IMR-90 (cell line): ENCODE data around the gene FCHSD2. TPM values are rescaled to one million over a fixed set of nuclear protein-coding genes. Genes with fewer than 3 reads are reported as not detected.

Source experiments
- ATAC-seq: fragments of 200-7000 bp; cut with Tn5 transposase; 2 replicates; pipeline ENCODE4 v1.9.1; 2020; ENCODE audit warnings: low read depth, mild to moderate bottlenecking, moderate library complexity
- BruUV-seq: library from RNA; stranded (reverse); fragments of 400-500 nt; replicated peaks from 2 replicates; lab custom pipeline; 2021; lab: Mats Ljungman, UMichigan
- CTCF ChIA-PET: fragments of 300-600 bp; formaldehyde crosslinking; extraction: SDS; loops from one replicate; lab custom pipeline; 2021; ENCODE audit warnings: antibody characterized with exemption; lab: Yijun Ruan, JAX
- POLR2A ChIA-PET: fragments of 300-600 bp; sonication (Branson Sonifier 250); formaldehyde crosslinking; loops from one replicate; lab custom pipeline; 2022; ENCODE audit warnings: antibody characterized with exemption; ENCODE audit not compliant: unreplicated experiment; lab: Charles Lee
- DNase-seq: peaks from one replicate; pipeline ENCODE4 v3.0.0; 2013
- H2AFZ ChIP-seq: replicated peaks from 2 replicates; pipeline ENCODE3; 2013; ENCODE audit warnings: low read length, mild to moderate bottlenecking; ENCODE audit not compliant: poor library complexity
- H2AK5ac ChIP-seq: 2 replicates; pipeline ENCODE4 v1.6.1; 2013; ENCODE audit warnings: low read depth, low read length, inconsistent platforms
- H2AK9ac ChIP-seq: replicated peaks from 2 replicates; pipeline ENCODE3; 2013; ENCODE audit warnings: mild to moderate bottlenecking, low read depth, low read length, moderate library complexity; ENCODE audit not compliant: poor library complexity
- H2BK120ac ChIP-seq: 2 replicates; pipeline ENCODE4 v1.6.1; 2013; ENCODE audit warnings: low read depth, low read length, inconsistent platforms
- H2BK15ac ChIP-seq: 3 replicates; pipeline ENCODE4 v1.6.1; 2013; ENCODE audit warnings: low read depth, low read length, inconsistent platforms
- H2BK20ac ChIP-seq: 2 replicates; pipeline ENCODE4 v1.6.1; 2013; ENCODE audit warnings: low read depth, mild to moderate bottlenecking, inconsistent platforms, low read length, moderate library complexity
- H2BK5ac ChIP-seq: 2 replicates; pipeline ENCODE4 v1.6.1; 2013; ENCODE audit warnings: mild to moderate bottlenecking, low read depth, low read length, inconsistent platforms; ENCODE audit not compliant: poor library complexity, severe bottlenecking
- H3K14ac ChIP-seq: replicated peaks from 2 replicates; pipeline ENCODE4 v1.6.1; 2013; ENCODE audit warnings: low read depth, low read length, inconsistent platforms
- H3K18ac ChIP-seq: 2 replicates; pipeline ENCODE4 v1.6.1; 2013; ENCODE audit warnings: low read depth, low read length, control low read depth
- H3K23ac ChIP-seq: 2 replicates; pipeline ENCODE4 v1.6.1; 2013; ENCODE audit warnings: low read depth, low read length, inconsistent platforms
- H3K27ac ChIP-seq: 2 replicates; pipeline ENCODE4 v1.5.1; 2013; ENCODE audit warnings: mild to moderate bottlenecking, control low read depth, low read length; ENCODE audit not compliant: insufficient read depth
- H3K27me3 ChIP-seq: 2 replicates; pipeline ENCODE4 v1.6.1; 2013; ENCODE audit warnings: low read length; ENCODE audit not compliant: control insufficient read depth, insufficient read depth
- H3K36me3 ChIP-seq: 2 replicates; pipeline ENCODE4 v1.6.1; 2013; ENCODE audit warnings: low read length, mixed read lengths; ENCODE audit not compliant: control insufficient read depth, insufficient read depth
- H3K4ac ChIP-seq: 2 replicates; pipeline ENCODE4 v1.6.1; 2013; ENCODE audit warnings: low read depth, low read length, inconsistent platforms
- H3K4me1 ChIP-seq: 2 replicates; pipeline ENCODE4 v1.6.1; 2013; ENCODE audit warnings: low read length, mixed read lengths; ENCODE audit not compliant: control insufficient read depth, insufficient read depth
- H3K4me2 ChIP-seq: 2 replicates; pipeline ENCODE4 v1.6.1; 2013; ENCODE audit warnings: low read depth, mild to moderate bottlenecking, control low read depth, low read length, moderate library complexity
- H3K4me3 ChIP-seq: 2 replicates; pipeline ENCODE4 v1.5.1; 2013; ENCODE audit warnings: low read depth, mild to moderate bottlenecking, control low read depth, low read length, moderate library complexity; ENCODE audit not compliant: insufficient read depth
- H3K56ac ChIP-seq: 2 replicates; pipeline ENCODE4 v1.6.1; 2013; ENCODE audit warnings: low read length, inconsistent platforms; ENCODE audit not compliant: insufficient read depth; ENCODE audit errors: extremely low read depth
- H3K79me1 ChIP-seq, 2 experiments: 2 replicates each; pipeline ENCODE4 v1.6.1; 2013; ENCODE audit warnings: low read length in 2 of 2, inconsistent platforms in 1 of 2, low read depth in 1 of 2
- H3K9ac ChIP-seq: 2 replicates; pipeline ENCODE4 v1.6.1; 2013; ENCODE audit warnings: low read depth, low read length, control low read depth
- H3K9me1 ChIP-seq: 2 replicates; pipeline ENCODE4 v1.6.1; 2013; ENCODE audit warnings: low read length, inconsistent platforms; ENCODE audit not compliant: insufficient read depth
- H3K9me3 ChIP-seq: 2 replicates; pipeline ENCODE4 v1.6.1; 2013; ENCODE audit warnings: low read length; ENCODE audit not compliant: control insufficient read depth, insufficient read depth
- H4K20me1 ChIP-seq: 2 replicates; pipeline ENCODE4 v1.6.1; 2013; ENCODE audit warnings: low read length, inconsistent platforms; ENCODE audit not compliant: insufficient read depth
- H4K5ac ChIP-seq: 2 replicates; pipeline ENCODE4 v1.6.1; 2013; ENCODE audit warnings: mild to moderate bottlenecking, low read depth, low read length, control low read depth
- H4K8ac ChIP-seq, 2 experiments: 2 replicates each; pipeline ENCODE4 v1.6.1; 2013; ENCODE audit warnings: low read depth in 2 of 2, low read length in 2 of 2, control low read depth in 1 of 2, inconsistent platforms in 1 of 2
- H4K91ac ChIP-seq: 2 replicates; pipeline ENCODE4 v1.6.1; 2013; ENCODE audit warnings: low read depth, low read length, inconsistent platforms; ENCODE audit not compliant: insufficient read depth
- RCOR1 ChIP-seq: IDR thresholded peaks from 2 replicates; pipeline ENCODE4 v1.6.1; 2012; ENCODE audit warnings: mild to moderate bottlenecking, low read length, improper control_type of control experiment; ENCODE audit not compliant: insufficient replicate concordance
- WGBS, 2 experiments: methylation state at CpG; one replicate each; pipeline versions ENCODE4 v1.1.5 to v1.1.7; 2013; ENCODE audit warnings: missing lambda C conversion rate in 2 of 2; ENCODE audit not compliant: insufficient read length in 1 of 2; ENCODE audit errors: extremely low coverage in 2 of 2; 5-methylcytosine and 5-hydroxymethylcytosine counted together
- dilution Hi-C: fragments of 300-500 bp; cut with HindIII; formaldehyde crosslinking; loops from one replicate; pipeline ENCODE4 v1.14.3; 2018; ENCODE audit warnings: low sequenced_read_pairs; ENCODE audit not compliant: unreplicated experiment
- in situ Hi-C: fragments of 300-500 bp; cut with MboI; formaldehyde crosslinking; loops from 3 replicates; pipeline ENCODE4 v1.14.3; 2019; ENCODE audit warnings: low sequenced_read_pairs, inconsistent platforms, mixed read lengths
- intact Hi-C: fragments of 100-400 bp; cut with micrococcal nuclease; formaldehyde crosslinking; loops from 2 replicates; pipeline ENCODE4 v1.10.0; 2022
- polyA plus RNA-seq, 3 experiments: library from polyadenylated mRNA; depleted of rRNA; stranded (reverse); fragments of >200 nt; gene quantifications; 2 replicates each; pipeline ENCODE4 v1.2.3, GENCODE V29; 2012; ENCODE audit warnings: low replicate concordance in 1 of 3
- total RNA-seq: library from RNA; depleted of rRNA; stranded (reverse); fragments of >200 nt; gene quantifications from 2 replicates; pipeline ENCODE4 v1.2.3, GENCODE V29; 2012

FCHSD2 gene
- total and polyA plus RNA-seq, 2 of the 4 experiments (the other 2 are of a cell fraction): 5.9 to 18.7 TPM

GRCh38 chr11:72869831-72870230 lies 272.3 kb downstream of the FCHSD2 start:
- peaks cover 2% of the 10 kb centered on the region for H3K36me3 ChIP-seq
- ATAC-seq (no peak), DNase-seq (no peak)
- no peak overlapping the region for H3K4ac ChIP-seq
- no peak overlapping the region for H3K27ac ChIP-seq
- no peak overlapping the region for H2AK9ac ChIP-seq
- dilution Hi-C loops (no loop called here), intact Hi-C loops (no loop called here), in situ Hi-C loops (no loop called here)
- H4K20me1 ChIP-seq: no peaks in the 10 kb centered on the region; the same call in 1 of the 2 replicates
- H2BK5ac ChIP-seq: no peak overlapping the region
- no peak overlapping the region for H4K8ac ChIP-seq
- H3K4me1 ChIP-seq: peaks cover 2% of the 10 kb centered on the region; the same call in 1 of the 2 replicates
- H3K18ac ChIP-seq: no peak overlapping the region
- no peak overlapping the region for H2AFZ ChIP-seq
- H3K23ac ChIP-seq: no peak overlapping the region
- peaks cover 2 to 4% of the 10 kb centered on the region in 2 experiments; a peak in 2 of 4 replicates for H3K79me1 ChIP-seq
- no peak overlapping the region for H4K91ac ChIP-seq
- CTCF ChIA-PET: interaction anchor here (0.9 kb wide), 1 partner anchor 9 kb away, joined by 3 read pairs; no protein-coding TSS in a partner anchor
- no peak overlapping the region for H4K5ac ChIP-seq
- no TSS peak for BruUV-seq
- H3K56ac ChIP-seq: no peak overlapping the region
- H2BK120ac ChIP-seq: no peak overlapping the region
- TF ChIP-seq RCOR1: no peak
- POLR2A ChIA-PET: no interaction called here
- H3K9me1 ChIP-seq: peaks cover 2% of the 10 kb centered on the region; the same call in 1 of the 2 replicates
- H3K9ac ChIP-seq: no peak overlapping the region
- no peak overlapping the region for H2BK15ac ChIP-seq
- H2AK5ac ChIP-seq: no peak overlapping the region
- no peak overlapping the region for H2BK20ac ChIP-seq
- H3K27me3 ChIP-seq: no peaks in the 10 kb centered on the region
- H3K4me3 ChIP-seq: no peak overlapping the region
- H3K14ac ChIP-seq: no peak overlapping the region
- H3K4me2 ChIP-seq: no peak overlapping the region
- no peaks in the 10 kb centered on the region for H3K9me3 ChIP-seq
- 100% methylated on average over 2 of the region's 4 CpGs; no CpG with 5 or more reads in 1 of the 2 experiments for WGBS, 2 experiments
